ENCODE measurements around the gene TSTD1.

TSTD1 gene

GRCh38 chr1:161083748-161084596 is 45.2 kb upstream of the TSTD1 start:
- no peak overlapping the region for H3K4me2 ChIP-seq (ENCODE audit: low read length)

GRCh38 chr1:161082996-161083747 is 44.4 kb upstream of the TSTD1 start:
- no peaks in the 10 kb centered on the region for H3K4me1 ChIP-seq
- no peak overlapping the region for H3K4me3 ChIP-seq (ENCODE audit: low read depth, low read length)
- no peaks in the 10 kb centered on the region for H3K79me2 ChIP-seq
- H3K36me3 ChIP-seq (ENCODE audit: control insufficient read depth, insufficient read depth, low read length) = no peaks in the 10 kb centered on the region
- H3K27me3 ChIP-seq (ENCODE audit: control insufficient read depth, insufficient read depth, low read length) = no peaks in the 10 kb centered on the region
- H3K4me2 ChIP-seq (ENCODE audit: low read length) = no peak overlapping the region
- no peak for TF ChIP-seq CTCF (IDR thresholded peaks at IDR 0.05)
- H2AFZ ChIP-seq = no peak overlapping the region
- no peak overlapping the region for H3K27ac ChIP-seq
- no peak overlapping the region for H3K9ac ChIP-seq
- no peaks in the 10 kb centered on the region for H3K9me3 ChIP-seq (ENCODE audit: control insufficient read depth, low read length)

More at GRCh38 chr1:161083748-161084596, 45.2 kb upstream of the TSTD1 start:
- Histone ChIP-seq H3K9ac (no peak overlapping the region), H3K36me3 (ENCODE audit: control insufficient read depth, insufficient read depth, low read length) (no peaks in the 10 kb centered on the region), H3K27ac (no peak overlapping the region), H3K4me3 (ENCODE audit: low read depth, low read length) (no peak overlapping the region), H2AFZ (no peak overlapping the region), H3K4me1 (no peaks in the 10 kb centered on the region), H3K79me2 (no peaks in the 10 kb centered on the region), H3K27me3 (ENCODE audit: control insufficient read depth, insufficient read depth, low read length) (no peaks in the 10 kb centered on the region), H3K9me3 (ENCODE audit: control insufficient read depth, low read length) (no peaks in the 10 kb centered on the region)
- TF ChIP-seq CTCF (IDR thresholded peaks at IDR 0.05) = no peak

GRCh38 chr1:161082483-161082882 is 43.7 kb upstream of the TSTD1 start:
- no peaks in the 10 kb centered on the region for H3K9me3 ChIP-seq (ENCODE audit: control insufficient read depth, low read length)
- no peak overlapping the region for H3K4me2 ChIP-seq (ENCODE audit: low read length)
- no peaks in the 10 kb centered on the region for H3K79me2 ChIP-seq
- no peak overlapping the region for H3K27ac ChIP-seq
- H2AFZ ChIP-seq = no peak overlapping the region
- H3K4me1 ChIP-seq = no peaks in the 10 kb centered on the region
- H3K9ac ChIP-seq = no peak overlapping the region
- no peaks in the 10 kb centered on the region for H3K27me3 ChIP-seq (ENCODE audit: control insufficient read depth, insufficient read depth, low read length)
- no peak overlapping the region for H3K4me3 ChIP-seq (ENCODE audit: low read depth, low read length)
- no peaks in the 10 kb centered on the region for H3K36me3 ChIP-seq (ENCODE audit: control insufficient read depth, insufficient read depth, low read length)
- TF ChIP-seq CTCF (IDR thresholded peaks at IDR 0.05) = no peak

GRCh38 chr1:161081519-161081918 is 42.8 kb upstream of the TSTD1 start:
- H3K9ac ChIP-seq = no peak overlapping the region
- no peaks in the 10 kb centered on the region for H3K27me3 ChIP-seq (ENCODE audit: control insufficient read depth, insufficient read depth, low read length)
- H3K79me2 ChIP-seq = no peaks in the 10 kb centered on the region
- H2AFZ ChIP-seq = no peak overlapping the region
- no peak overlapping the region for H3K4me2 ChIP-seq (ENCODE audit: low read length)
- no peak overlapping the region for H3K4me3 ChIP-seq (ENCODE audit: low read depth, low read length)
- no peaks in the 10 kb centered on the region for H3K9me3 ChIP-seq (ENCODE audit: control insufficient read depth, low read length)
- no peaks in the 10 kb centered on the region for H3K36me3 ChIP-seq (ENCODE audit: control insufficient read depth, insufficient read depth, low read length)
- no peak overlapping the region for H3K27ac ChIP-seq
- no peak for TF ChIP-seq CTCF (IDR thresholded peaks at IDR 0.05)
- no peaks in the 10 kb centered on the region for H3K4me1 ChIP-seq

All from parathyroid adenoma (tissue), 2 donors.